Stimulated activated CD4-positive, alpha-beta T cell treated with anti-CD3 and anti-CD28 coated beads, TNF-alpha, amount 100 ng/mL, for 48 hours (primary cell): Measurements from ENCODE around the gene SERHL2.
"Not testable (repeated sequence)": the region's sequence is repeated elsewhere in the genome, so short reads cannot be mapped to it uniquely, and the experiment has no call there.

Experiments
- DNase-seq, 3 donors: peaks; one replicate each; pipeline ENCODE4 v3.0.0-alpha.2; 2020; ENCODE audit warnings: low read depth in 3 of 3

Gene SERHL2

GRCh38 chr22:42553475-42554361 is at the start of gene SERHL2:
Gene SERHL2 (plus strand): TSS chr22:42553956. CDS start chr22:42554021, 65 bp downstream.
- DNase-seq: peak; percentile 68 to 86 (median 83)

GRCh38 chr22:42508327-42508974 is 45.3 kb upstream of the SERHL2 start:
- not testable (repeated sequence) for DNase-seq

- not testable (repeated sequence) for DNase-seq
Measured at GRCh38 chr22:42508975-42509364, 44.8 kb upstream of the SERHL2 start.

- no peak for DNase-seq
Measured at GRCh38 chr22:42509548-42509947, 44.2 kb upstream of the SERHL2 start.

- DNase-seq: no peak
Measured at GRCh38 chr22:42511401-42511891, 42.3 kb upstream of the SERHL2 start.

- DNase-seq: not testable (repeated sequence)
Measured at GRCh38 chr22:42512273-42512990, 41.3 kb upstream of the SERHL2 start.

- DNase-seq: not testable (repeated sequence)
Measured at GRCh38 chr22:42514331-42514730, 39.4 kb upstream of the SERHL2 start.

- not testable (repeated sequence) for DNase-seq
Measured at GRCh38 chr22:42515304-42515703, 38.5 kb upstream of the SERHL2 start.

- no peak for DNase-seq
Measured at GRCh38 chr22:42515896-42516295, 37.9 kb upstream of the SERHL2 start.

GRCh38 chr22:42517103-42517502 is 36.7 kb upstream of the SERHL2 start:
- not testable (repeated sequence) for DNase-seq

GRCh38 chr22:42518638-42519524 is 34.9 kb upstream of the SERHL2 start:
- not testable (repeated sequence) for DNase-seq

GRCh38 chr22:42519525-42520401 is 34.0 kb upstream of the SERHL2 start, which contains the start of gene RRP7A:
Gene RRP7A (minus strand): TSS chr22:42519796. CDS start chr22:42519786, 10 bp downstream.
- peak; percentile 68 to 88 (median 88) for DNase-seq

GRCh38 chr22:42521228-42521546 is 32.6 kb upstream of the SERHL2 start:
- no peak for DNase-seq

GRCh38 chr22:42522546-42522945 is 31.2 kb upstream of the SERHL2 start:
- DNase-seq: no peak

- no peak for DNase-seq
Measured at GRCh38 chr22:42528591-42529307, 25.0 kb upstream of the SERHL2 start.

GRCh38 chr22:42529435-42529834 is 24.3 kb upstream of the SERHL2 start:
- not testable (repeated sequence) for DNase-seq

GRCh38 chr22:42531401-42532084 is 22.2 kb upstream of the SERHL2 start:
- not testable (repeated sequence) for DNase-seq

GRCh38 chr22:42533638-42533977 is 20.1 kb upstream of the SERHL2 start:
- no peak for DNase-seq
